ENCODE measurements around the gene RTN4RL1.

RTN4RL1 gene

GRCh38 chr17:1945621-1946020 lies 79.5 kb downstream of the RTN4RL1 start:
- no peak for DNase-seq

GRCh38 chr17:1943436-1943831 lies 81.7 kb downstream of the RTN4RL1 start:
- no peak for DNase-seq

DNA sequence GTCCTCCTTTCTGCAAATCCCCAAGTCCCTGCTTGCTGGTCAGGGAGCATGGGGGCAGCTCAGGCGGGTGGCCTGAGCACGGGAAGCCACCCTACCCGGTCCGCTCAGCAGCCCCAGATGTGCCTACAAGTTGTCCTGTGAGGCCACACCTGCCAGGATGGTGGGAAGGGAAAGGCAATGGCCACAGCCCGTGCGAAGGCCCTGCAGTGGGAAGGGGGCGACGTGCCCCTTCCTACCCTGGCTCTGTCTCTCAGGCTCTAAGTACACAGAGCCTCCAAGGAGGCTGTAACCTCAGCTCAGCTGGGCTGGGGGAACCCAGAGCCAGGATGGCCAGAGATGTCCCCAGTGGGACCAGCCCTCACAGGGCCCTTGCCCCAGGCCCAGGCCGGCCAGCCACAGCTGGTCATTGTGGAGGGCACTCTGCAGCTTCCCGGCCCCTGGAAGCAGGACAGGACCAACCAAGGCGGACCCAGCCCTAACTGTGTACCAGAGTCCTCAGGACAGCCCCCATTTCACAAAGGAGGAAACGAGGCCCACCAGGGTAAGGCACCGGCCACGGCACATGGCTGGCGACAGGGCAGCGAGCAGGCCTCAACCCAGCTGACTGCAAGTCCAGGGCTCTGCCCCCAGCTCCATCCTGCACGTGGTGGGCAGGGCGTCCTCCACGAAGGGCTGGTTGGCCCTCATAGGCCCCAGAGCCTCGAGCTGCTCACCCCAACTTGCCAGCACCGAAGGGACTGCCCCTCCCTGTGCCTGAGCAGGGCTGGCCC lies 82.3 kb downstream of the RTN4RL1 start:
- DNase-seq, result no peak

GRCh38 chr17:1942066-1942365 lies 83.1 kb downstream of the RTN4RL1 start:
- DNase-seq, result no peak

GRCh38 chr17:1941272-1942065 lies 83.7 kb downstream of the RTN4RL1 start:
- no peak for DNase-seq

- DNase-seq, result no peak
These were observed 84.3 kb downstream of the RTN4RL1 start for GRCh38 chr17:1940810-1941185.

GRCh38 chr17:1939981-1940809 lies 84.9 kb downstream of the RTN4RL1 start:
- no peak for DNase-seq

GRCh38 chr17:1937461-1937860 lies 87.7 kb downstream of the RTN4RL1 start:
- no peak for DNase-seq

DNA sequence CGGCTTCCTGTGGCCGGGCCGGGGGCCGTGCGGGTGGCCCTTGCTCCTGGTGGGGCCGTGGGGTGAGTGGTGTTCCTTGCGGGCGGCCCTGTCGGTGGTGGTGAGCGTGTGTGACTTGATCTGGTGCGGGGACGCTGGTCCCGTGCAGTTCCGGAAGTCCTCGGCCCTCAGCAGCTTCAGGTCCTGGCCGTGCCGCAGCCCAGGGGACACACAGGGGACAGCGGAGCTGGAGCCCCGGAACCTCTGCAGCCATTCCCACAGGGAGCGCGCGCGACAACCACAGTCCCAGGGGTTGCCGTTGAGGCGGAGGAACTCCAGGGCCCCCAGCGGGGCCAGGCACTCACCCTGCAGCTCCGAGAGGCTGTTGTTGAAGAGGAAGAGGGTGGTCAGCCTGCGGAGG lies 88.4 kb downstream of the RTN4RL1 start:
- no peak for DNase-seq

GRCh38 chr17:1934901-1935300 lies 90.2 kb downstream of the RTN4RL1 start:
- DNase-seq, result no peak

DNA sequence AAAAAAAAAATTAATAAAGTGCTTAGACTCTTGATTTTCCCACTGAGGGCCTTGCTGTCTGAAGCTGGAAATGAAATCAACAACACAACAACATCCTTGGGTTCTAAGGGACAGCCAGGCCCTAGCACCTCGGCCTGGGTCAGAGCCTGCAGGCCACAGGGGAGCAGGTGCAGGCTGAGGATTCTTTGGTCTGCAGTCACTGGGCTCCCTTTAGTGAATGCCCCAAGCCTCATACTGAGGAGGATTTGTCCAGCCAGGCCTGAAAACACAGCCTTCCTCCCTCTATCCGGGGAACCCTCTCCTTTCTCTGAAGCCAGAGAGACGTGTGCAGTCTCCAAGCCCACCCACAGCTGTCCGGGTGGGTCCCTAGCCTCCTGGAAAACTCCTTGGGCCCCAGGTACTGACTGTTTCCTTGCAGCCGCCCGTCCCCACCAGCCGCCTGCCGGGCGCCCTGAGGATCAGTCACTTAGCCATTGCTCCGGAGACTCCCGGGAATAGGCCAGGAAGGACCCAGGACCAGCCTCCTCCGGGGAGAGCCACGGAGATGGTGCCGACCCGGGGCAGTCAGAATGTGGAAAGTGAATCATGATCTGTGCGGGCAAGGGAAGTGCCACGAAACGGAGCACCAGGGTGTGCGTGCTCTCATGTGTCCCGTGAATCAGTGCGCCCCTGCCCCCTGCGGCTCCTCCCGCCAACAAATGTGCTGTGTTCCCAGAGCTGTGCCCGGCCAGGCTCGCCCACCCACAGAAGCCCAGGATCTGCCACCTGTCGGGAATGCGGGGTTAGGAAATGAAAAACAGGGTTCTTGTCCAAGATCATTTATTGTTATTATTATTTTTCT lies 91.0 kb downstream of the RTN4RL1 start:
- no peak for DNase-seq

DNA sequence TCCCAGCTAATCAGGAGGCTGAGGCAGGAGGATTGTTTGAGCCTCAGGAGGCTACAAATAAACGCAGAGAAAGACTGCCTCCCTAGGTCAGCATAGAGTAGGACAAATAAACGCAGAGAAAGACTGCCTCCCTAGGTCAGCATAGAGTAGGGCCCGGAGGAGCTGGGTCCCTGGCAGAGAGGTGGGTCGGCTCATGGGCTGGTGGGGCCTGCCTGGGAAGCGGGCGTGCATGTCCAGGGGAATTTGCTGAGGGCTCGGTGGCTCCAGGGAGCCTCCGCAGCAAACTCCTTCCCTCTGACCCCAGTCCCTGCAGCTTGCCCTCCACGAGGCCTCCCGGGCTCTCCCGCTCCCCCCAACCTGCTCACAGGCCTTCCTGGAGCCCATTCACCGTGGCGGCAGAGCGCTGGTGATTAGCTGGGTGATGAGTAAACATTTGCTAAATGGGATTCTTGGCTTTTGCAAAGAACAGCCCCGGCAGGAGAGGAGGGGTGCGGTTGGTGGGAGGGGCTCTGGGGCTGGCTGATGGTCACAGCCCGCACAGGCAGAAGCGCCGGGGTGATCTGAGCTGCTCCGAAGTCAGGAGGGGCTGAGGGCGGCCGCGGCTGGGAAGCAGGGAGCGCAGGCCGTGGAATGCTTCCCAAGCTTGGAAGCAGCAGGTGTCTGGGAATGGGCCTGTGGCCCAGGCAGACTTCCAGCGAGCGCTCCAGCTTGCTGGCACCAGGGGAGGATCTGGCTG lies 93.1 kb downstream of the RTN4RL1 start:
- no peak for DNase-seq

DNA sequence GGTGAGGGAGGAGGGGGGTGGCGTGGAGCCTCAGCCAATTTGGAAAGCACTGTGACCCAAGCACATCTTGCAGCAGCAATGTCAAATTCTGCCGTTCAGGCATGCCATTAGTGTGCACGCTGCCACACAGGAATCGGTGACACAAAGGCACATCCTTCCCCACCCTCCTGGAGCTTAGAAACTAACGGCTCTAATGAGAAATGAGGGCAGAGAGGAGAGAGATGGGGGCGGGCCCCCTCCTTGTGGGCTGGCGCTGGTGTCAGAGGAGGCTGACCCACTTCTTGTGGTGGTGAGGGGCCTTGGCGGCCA lies 94.8 kb downstream of the RTN4RL1 start:
- DNase-seq, result no peak

GRCh38 chr17:1928976-1929375 lies 96.2 kb downstream of the RTN4RL1 start:
- DNase-seq, result no peak

- no peak for DNase-seq
These were observed 104.2 kb downstream of the RTN4RL1 start for GRCh38 chr17:1920948-1921351.

DNA sequence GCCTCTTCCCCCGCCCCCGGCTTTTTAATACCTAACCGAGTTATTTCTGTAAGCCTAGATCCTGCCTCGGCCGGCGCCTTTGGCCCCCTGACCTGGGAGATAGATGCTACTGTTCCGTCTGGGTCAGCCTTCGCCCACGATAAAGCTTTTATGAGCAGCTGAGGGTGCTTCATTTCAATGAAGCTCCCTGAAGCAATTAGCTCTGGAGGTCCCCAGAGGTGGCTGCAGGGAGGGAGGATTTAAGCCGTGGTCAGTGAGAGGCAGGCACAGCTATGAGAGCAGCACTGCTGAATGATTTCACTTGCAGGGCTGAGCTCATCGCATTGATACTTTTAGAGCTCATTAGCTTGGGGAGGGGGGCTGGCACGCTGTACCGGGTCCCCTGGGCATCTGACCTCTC lies 105.9 kb downstream of the RTN4RL1 start:
- DNase-seq, result no peak

DNA sequence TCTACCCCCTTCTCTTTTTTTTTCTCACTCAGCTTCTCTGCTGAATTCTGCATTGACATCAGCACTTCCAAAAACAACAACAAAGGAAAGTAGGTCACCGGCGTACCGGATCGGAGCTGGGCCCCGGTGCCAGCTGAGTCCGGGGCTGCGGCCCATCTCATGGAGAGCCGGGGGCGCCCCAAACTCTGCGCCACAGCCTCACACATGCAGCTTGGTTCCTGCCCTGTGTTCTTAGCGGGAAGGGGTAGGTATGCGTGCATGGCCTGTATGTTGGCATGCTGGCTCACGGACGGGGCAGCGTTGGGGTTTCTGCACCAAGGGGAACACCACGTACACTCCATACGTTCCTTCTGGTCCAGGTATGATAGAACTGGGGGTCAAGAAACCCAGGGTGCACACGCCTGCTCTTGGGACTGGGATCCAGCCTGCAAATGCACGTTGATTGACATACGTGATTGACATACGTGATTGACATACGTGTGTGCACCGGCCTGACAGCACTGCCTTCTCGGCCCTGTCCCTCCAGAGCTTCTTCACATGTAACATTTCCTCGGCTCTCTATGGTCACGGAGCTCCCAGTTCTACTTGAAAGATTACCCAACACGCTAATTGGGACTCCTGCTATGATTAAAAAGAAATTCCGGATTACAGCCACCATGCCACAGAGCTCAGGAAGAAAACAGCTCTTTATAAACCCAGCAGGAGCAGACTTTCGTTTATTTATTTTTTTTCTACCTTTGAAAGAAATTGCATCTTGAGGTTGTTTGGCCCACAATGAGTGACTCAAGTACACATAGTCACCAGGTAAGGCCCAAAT lies 106.6 kb downstream of the RTN4RL1 start:
- DNase-seq, result no peak

DNA sequence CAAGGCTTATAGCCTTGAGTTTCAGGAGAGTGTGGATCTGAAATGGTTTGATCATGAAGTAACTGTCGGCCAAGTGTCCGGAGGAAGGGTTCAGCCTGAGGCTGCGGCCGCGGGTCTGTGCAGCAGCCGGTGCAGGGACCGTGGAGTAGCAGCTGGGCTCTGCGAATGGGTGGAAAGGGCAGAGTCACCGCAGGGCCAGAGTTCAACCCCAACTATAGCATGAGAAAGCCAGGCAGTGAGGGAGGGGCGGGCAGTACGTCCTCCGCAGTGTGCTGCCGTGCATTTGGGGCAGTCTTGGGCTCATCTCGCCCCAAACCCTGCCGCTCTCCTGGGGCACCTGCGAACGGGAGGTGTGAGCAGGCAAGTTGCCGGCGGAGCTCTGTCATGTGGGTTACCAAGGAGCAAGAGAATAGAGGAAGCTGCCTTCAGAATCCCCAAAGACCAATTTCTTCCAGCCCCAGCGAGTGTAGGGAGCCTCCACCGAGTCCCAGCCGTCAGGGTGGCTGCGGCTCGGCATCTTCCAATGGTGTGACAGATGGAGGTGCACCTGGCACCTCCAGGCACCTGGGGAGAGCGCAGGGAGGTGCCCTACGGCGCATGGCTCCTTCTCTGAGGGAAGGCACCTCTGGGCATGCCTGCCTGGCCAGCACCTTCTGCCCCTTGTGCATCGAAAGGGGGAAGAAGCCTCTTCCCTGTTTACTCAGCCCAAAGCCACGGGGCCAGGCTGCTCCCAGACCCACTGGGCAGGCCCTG lies 108.0 kb downstream of the RTN4RL1 start:
- DNase-seq, result no peak

GRCh38 chr17:1916316-1916715 lies 108.8 kb downstream of the RTN4RL1 start:
- no peak for DNase-seq

- DNase-seq, result no peak
These were observed 109.2 kb downstream of the RTN4RL1 start for GRCh38 chr17:1915889-1916288.

DNA sequence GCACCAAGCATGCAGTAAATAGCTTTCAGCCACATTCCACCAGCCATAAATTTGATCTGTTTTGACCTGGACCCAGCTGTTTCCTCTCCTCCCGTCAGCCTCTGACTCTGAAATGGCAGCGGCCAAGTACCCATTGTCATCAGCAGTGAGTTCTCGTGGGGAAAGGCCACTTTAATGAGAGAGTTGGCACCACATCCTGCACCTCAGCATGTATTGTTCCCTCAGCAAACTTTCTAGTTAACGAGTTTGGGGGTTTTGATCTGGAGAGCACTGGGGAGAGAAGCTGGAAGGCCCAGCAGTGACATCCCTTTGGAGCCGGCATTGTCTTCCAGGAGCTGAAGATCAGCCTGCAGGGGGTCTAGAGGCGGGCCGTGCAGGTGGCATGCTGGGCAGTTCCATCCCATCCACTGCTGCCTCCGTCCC lies 110.5 kb downstream of the RTN4RL1 start:
- DNase-seq, result no peak
